NAMALWA (cell line): ENCODE data around the gene ARHGAP26.
"Not testable (repeated sequence)": the region's sequence is repeated elsewhere in the genome, so short reads cannot be mapped to it uniquely, and the experiment has no call there.

Experiments
- DNase-seq: peaks from one replicate; pipeline ENCODE4 v3.0.0-alpha.2; 2015; ENCODE audit warnings: low spot score

Gene ARHGAP26

GRCh38 chr5:142904416-142904815, 134.2 kb downstream of the ARHGAP26 start:
- no peak for DNase-seq

GRCh38 chr5:142905348-142905747, 135.2 kb downstream of the ARHGAP26 start:
- DNase-seq, result no peak

DNA sequence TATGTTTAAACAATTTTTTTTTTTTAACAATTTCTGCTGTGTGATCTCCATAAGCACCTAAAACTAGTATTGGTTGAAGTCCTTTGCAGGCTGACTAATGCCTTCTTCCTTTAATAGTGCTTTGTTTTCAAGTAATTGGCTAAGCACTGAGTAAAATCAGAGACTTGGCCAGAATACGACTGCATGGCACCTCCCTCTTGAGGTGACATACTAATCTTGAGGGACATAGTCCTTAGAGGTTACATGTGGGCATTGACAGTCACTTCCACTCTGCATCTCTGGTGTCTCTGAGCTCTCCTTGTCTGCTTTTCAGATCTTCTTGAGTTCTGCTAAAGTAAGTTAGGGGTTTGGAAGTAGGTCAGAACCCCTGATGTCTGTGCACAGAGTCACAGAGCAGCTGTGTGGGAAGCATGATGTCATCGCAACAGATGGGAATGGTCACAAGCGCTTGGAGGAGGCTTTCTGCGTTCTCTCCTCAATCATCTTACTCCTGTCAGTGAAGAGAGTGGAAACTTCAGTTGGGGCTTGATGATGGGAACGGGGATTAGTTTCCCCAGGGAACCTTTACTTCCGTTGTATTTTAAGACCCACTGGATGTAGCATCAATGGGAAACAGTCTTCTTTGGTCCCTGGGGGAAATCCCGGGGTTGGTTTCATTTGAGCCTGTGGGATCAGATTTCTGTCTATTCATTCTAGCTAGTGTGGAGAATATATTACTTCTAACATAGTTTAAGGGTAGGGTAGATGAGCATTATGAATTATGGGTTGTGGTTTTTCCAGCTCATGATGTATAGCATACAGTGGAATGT, 136.9 kb downstream of the ARHGAP26 start:
- no peak for DNase-seq

DNA sequence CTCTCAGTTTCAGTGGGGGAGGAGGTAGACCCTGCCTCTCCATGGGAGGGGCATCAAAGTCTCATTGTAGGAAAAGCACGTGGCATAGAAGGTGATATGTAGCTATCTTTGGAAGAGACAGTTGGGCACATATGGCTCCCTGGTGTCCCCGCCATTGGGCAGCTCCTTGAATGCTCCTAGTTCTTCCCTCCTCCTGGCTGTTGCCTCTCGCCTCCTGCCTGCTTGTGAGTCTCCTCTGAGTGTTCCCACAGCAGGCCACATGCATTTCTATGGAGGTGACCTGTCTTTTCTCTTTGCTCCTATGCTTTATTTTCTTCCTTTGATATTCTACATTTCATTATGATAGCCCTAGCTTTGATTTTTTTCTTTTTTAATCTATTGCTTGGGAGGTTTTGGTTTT, 138.5 kb downstream of the ARHGAP26 start:
- DNase-seq, result no peak

GRCh38 chr5:142910128-142910527, 140.0 kb downstream of the ARHGAP26 start:
- DNase-seq, result no peak

GRCh38 chr5:142911170-142911569, 141.0 kb downstream of the ARHGAP26 start:
- no peak for DNase-seq

GRCh38 chr5:142911775-142912174, 141.6 kb downstream of the ARHGAP26 start:
- DNase-seq, result no peak

GRCh38 chr5:142913728-142914338, 143.7 kb downstream of the ARHGAP26 start:
- no peak for DNase-seq

- no peak for DNase-seq
Measured at GRCh38 chr5:142915038-142915437, 144.9 kb downstream of the ARHGAP26 start.

DNA sequence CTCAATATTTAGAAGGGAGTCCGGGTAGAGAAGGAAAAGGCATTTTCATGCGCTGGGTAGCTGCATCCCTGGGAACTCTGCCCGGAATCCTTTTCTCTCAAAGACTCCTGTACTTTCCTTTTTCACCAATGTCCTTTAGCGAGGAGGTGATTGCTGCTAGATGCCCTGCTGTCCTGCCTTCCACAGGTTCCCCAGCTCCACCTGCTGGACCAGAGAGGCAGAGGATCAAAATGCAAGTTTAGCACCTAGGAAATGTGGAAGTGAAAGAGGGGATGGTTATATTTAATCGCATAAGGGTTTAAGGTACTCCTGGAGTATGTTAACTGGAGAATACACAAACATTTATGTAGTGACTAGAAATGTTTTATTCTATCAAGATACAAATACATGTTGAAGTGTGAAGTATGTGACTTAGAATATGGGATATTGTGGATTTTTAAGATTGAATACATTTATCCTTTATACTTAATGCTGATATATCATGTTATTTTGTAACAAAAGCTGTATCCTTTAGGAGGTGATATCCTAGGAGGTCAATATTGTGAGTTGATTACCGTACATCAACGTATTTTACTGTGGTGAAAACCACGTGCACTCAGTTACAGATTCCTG, 145.7 kb downstream of the ARHGAP26 start:
- peak; percentile 71 for DNase-seq

GRCh38 chr5:142918959-142919635, 148.9 kb downstream of the ARHGAP26 start:
- no peak for DNase-seq

DNA sequence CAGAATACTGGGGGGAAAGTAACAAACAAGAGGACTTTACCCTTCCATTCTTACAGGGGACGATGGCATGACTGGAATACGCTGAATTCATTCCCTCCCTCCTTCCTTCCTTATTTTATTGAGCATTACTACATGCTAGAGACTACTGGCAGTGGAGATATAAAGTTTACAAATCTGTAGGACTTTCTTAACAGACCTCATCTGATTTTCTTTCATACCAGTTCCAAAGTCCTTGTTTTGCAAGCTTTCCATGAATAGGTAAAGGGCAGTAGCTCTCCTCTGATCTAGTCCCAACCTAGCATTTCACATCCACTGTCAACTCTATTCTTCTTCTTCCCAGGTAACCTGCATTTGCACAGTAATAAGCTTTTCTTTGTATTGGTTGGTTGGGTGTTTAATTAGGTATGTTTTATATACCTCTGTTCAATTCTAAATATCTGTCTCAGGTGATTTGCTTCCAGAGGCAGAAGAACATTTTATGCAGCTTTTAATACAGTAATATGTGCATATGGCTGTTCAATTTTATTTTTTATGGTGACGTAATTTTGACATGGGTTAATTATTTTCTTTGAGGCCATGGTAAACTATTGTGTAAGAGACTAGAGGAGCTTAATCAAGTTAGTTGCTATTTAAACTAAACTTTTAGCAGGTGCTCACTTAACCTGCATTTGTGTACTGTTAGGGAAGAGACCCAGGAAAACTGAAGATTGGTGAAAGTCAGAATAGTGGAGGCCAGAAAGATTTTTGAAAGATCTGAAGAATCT, 150.9 kb downstream of the ARHGAP26 start:
- no peak for DNase-seq

GRCh38 chr5:142922223-142922952, 152.2 kb downstream of the ARHGAP26 start:
- peak; percentile 55 for DNase-seq

DNA sequence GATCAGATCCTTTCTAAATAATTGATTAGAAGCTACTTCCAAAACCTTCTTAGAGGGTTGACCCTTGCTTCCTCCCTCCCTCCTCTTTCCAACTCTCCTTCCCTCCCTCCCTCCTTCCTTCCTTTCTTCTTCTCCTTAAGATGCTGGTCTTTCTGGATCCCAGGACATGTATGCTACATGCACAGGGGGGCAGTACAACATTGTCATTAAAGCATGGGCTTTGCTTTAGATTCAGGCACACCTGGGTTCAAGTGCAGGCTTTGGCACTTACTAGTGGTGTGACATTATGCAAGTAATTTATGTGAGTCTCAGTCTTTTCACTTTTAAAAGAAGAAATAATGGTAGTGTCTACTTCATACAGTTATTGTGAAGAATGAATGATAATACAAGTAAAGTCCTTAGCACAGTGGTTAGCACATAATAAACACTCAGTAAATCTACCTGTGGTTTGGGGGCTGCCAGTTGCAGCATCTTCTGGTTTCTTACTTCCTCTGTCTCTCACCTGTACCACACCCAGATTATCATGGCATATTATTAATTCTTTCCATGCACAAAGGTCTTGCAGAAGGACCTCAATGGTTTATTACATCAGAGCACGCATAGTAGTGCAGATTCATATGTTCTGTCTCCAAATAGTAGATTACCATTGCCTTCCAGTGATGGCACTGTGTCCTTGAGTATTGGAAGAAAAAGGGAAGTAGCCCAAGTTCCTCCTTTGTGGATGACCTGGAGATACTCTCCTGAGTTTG, 154.1 kb downstream of the ARHGAP26 start:
- DNase-seq, result no peak

DNA sequence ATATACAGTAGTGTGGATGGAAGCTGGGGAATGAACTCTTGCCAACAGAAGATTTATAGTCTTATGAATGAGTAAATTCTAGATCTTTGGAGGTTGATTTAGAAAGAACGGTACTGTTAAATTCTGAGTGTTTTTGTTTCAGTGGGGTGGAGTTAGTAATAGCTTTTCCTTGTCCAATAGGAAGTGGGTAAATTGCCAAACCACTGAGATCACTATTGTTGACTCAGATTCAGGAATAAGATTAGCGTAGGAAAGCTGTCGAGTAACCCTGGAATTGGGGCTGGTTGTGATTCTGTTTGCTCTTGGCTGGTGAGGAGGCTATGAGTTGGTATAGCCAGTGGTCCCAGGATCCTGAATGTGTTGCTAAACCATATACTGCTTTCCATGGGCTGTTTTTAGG, 155.6 kb downstream of the ARHGAP26 start:
- no peak for DNase-seq

GRCh38 chr5:142926549-142926948, 156.4 kb downstream of the ARHGAP26 start:
- no peak for DNase-seq

DNA sequence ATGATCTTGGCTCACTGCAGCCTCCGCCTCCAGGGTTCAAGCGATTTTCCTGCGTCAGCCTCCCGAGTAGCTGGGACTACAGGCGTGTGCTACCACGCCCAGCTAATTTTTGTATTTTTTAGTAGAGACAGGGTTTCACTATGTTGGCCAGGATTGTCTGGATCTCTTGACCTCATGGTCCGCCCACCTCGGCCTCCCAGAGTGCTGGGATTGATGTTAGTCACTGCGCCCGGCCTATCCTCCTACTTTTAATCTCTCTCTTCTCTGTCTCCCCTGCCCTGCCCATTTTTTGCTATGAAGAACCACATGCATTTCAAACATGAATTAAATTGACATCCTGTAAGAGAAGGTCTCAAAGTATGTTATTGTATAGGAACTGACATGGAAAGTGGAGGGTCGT, 158.8 kb downstream of the ARHGAP26 start:
- DNase-seq, result not testable (repeated sequence)

DNA sequence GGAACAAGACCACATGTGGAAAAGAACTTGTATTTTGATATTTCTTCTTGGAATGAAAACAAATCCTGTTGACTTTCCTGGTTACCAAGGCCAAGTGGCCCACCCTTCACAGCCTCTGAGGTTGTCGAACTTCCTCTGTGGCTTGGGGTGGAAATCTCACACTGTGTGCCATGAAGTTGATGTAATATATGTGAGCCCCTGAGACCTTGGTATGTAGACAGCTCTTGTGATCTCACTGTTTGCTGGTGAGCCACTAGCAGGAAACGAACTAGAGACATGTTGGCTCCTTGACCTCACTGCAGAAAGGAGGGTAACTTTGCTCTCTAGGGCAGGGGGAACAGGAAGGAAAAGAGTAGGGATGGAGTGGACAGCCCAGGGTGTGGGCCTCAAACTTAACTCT, 159.4 kb downstream of the ARHGAP26 start:
- DNase-seq, result no peak

GRCh38 chr5:142930395-142931110, 160.4 kb downstream of the ARHGAP26 start:
- DNase-seq, result no peak
